Dedifferentiated amniotic fluid mesenchymal stem cell (primary cell): ENCODE data around the gene SLC35E3.
"Not testable (repeated sequence)": the region's sequence is repeated elsewhere in the genome, so short reads cannot be mapped to it uniquely, and the experiment has no call there.

Experiments
- DNase-seq: peaks from one replicate; pipeline ENCODE4 v3.0.0-alpha.2; 2016; ENCODE audit errors: extremely low spot score

The SLC35E3 gene

DNA sequence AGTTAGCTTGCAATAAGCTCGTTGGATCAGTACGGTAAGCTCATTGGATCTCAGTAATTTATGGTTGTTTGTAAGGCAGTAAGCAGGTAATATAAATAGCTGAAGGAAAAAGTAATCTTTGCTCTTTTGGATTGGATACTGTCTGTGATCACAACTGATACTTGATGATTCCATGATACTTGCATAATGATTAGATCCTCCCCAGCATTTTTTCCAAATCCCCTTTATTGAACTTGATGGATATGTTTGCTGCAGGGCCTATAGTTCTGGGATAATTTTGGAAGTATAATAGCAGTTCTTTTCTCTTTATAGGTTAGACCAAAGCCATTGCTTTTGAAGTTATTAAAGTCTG lies 67.2 kb downstream of the SLC35E3 start:
- DNase-seq: no peak

GRCh38 chr12:68814490-68815231 lies 68.7 kb downstream of the SLC35E3 start:
- no peak for DNase-seq

DNA sequence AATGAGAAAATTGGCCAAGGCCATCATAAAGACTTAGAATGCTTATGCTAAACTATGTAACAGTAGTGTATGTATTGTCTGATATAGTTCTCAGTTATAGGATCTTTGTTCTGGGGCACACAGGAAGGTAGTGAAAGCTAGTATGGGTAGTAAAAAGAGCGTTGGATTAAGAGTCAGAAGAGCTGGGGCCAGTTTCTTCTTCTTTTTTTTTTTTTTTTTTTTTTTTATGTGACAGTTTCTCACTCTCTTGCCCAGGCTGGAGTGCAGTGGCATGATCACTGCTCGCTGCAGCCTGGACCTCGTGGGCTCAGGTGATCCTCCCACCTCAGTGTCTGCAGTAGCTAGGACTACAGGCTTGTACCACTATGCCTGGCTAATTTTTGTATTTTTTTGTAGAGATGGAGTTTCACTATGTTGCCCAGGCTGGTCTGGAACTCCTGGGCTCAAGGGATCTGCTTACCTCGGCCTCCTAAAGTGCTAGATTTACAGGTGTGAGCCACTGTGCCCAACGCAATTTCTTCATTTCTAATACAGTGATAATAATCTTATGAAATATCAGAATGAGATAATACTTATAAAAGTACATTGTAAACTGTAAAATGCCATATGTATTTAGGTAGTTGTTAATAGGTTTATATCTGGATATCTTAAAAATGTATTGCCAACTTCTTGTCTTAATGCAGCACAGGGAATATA lies 69.4 kb downstream of the SLC35E3 start:
- DNase-seq: no peak

DNA sequence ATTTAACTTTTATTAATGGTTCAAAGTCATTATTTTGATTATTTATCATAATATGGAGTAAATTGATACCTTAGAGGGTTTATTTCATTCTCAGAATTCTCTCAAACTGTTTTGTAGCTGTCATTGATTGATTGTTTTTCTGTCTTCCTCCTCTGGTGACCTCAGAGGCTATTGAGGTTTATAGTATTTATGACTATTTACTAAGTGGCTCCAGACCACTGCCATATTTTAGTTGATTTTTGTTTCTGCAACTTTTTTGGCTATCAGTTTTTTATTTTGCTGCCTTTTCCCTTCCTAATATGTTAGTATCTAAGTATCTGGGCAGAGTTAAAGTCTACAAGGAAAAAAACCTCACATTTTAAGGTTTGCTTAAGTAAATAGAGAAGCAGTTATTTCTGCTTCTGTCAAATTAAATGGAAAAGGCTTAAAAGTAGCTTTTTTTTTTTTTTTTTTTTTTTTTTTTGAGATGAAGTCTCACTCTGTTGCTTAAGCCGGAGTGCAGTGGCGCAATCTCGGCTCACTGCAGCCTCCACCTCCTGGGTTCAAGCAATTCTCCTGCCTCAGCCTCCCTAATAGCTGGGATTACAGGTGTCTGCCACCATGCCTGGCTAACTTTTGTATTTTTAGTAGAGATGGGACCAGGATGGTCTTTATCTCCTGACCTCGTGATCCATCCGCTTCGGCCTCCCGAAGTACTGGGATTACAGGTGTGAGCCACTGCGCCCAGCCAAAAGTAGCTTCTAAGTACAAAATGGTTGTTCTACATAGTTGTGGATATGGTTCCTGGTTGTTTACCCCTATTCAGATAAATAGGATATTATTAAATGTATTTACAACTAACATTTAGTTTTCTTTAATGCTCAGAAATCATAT lies 70.2 kb downstream of the SLC35E3 start:
- no peak for DNase-seq

- not testable (repeated sequence) for DNase-seq
Measured at GRCh38 chr12:68819481-68819880, 73.5 kb downstream of the SLC35E3 start.

DNA sequence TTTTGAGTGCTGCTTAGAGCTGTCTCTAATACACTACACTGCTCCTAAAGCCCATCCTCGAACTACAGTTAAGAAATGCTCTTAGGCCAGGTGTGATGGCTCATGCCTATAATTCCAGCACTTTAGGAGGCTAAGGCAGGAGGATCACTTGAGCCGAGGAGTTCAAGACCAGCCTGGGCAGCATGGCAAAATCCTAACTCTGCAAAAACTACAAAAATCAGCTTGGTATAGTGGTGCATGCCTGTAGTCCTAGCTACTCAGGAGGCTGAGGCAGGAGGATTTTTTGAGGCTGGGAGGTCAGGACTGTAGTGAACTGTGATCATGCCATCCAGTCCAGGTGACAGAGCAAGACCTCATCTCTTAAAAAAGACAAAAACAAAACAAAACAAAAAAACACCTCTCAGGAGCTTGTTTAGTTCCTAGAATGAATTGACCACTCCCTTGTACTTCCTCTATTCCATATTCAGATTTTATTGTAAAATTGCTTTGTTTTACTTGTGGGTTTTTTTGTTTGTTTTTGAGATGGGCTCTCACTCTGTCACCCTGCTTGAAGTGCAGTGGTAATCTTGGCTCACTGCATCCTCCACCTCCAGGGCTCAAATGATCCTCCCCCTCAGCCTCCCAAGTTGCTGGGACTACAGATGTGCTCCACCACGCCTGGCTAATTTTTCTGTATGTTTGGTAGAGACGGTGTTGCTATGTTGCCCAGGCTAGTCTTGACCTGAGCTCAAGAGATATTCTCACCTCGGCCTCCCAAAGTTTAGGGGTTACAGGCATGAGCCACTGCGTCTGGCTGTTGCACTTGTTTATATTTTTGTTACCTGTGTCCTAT lies 75.6 kb downstream of the SLC35E3 start:
- DNase-seq: no peak

GRCh38 chr12:68823696-68824095 lies 77.7 kb downstream of the SLC35E3 start:
- no peak for DNase-seq

- DNase-seq: no peak
Measured at GRCh38 chr12:68824131-68824530, 78.2 kb downstream of the SLC35E3 start.

DNA sequence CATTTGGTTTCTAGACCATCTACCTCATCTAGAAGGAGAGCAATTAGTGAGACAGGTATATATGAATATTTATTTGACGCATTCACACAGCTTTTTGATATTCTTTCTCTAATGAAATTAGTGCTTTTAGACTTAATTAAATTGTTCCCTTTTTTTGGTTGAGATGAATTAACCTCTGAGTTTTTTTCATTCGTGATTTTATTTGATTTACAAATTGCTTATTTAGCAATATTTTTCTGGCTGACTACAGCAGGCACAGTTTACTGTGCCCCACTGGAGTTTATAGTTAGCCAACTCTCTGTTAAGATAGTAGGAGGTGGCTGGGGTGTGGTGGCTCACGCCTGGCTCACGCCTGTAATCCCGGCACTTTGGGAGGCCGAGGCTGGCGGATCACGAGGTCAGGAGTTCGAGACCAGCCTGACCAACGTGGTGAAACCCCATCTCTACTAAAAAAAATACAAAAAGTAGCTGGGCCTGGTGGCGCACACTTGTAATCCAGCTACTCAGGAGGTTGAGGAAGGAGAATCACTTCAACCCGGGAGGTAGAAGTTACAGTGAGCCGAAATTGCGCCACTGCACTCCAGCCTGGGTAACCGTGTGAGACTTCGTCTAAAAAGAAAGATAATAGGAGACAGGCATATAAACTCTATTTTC lies 78.7 kb downstream of the SLC35E3 start:
- no peak for DNase-seq

- DNase-seq: no peak
Measured at GRCh38 chr12:68825569-68826217, 79.7 kb downstream of the SLC35E3 start.

DNA sequence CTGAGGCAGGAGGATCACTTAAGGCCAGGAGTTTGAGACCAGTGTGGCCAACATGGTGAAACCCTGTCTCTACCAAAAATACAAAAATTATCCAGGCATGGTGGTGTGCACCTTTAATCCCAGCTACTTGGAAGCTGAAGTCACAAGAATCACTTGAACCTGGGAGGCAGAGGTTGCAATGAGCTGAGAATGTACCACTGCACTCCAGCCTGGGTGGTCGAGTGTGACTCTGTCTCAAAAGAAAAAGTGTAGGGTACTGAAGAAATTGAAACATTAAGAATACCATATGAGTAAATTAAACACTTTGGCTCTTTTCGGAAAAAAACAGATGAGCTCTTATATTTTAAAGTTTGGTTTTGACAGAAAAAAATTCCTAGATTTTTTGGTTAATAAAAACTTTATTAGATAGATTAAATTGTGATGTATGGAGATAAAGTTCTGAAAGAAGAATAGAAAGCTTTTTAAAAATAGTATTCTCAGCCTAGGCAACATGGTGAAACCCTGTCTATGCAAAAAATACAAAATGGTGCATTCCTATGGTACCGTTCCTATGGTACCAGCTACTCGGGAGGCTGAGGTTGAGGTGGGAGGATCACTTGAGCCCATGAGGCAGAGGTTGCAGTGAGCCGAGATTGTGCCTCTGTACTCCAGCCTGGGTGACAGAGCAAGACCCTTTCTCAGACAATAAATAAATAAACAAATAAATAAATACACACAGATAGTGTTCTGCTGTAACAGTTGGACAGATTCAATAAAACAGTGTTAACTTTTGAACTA lies 82.1 kb downstream of the SLC35E3 start:
- no peak for DNase-seq

- DNase-seq: no peak
Measured at GRCh38 chr12:68828672-68829068, 82.7 kb downstream of the SLC35E3 start.
